Measurements from ENCODE around the gene CD1C.

GRCh38 chr1:158310623-158311022 lies 20.9 kb downstream of the CD1C start:
- TF ChIP-seq CTCF (IDR thresholded peaks at IDR 0.05; ENCODE audit: insufficient read depth, low read depth, low read length) = no peak
- no peak for TF ChIP-seq EZH2 (IDR thresholded peaks at IDR 0.05; ENCODE audit: insufficient read depth, low read length)
